Measurements from ENCODE around the gene TEPSIN. TPM values are rescaled to one million over a fixed set of nuclear protein-coding genes. Genes with fewer than 3 reads are reported as not detected.

The TEPSIN gene
- total RNA-seq, 2 experiments from 2014 or later, result 21.7 to 25.9 TPM

DNA sequence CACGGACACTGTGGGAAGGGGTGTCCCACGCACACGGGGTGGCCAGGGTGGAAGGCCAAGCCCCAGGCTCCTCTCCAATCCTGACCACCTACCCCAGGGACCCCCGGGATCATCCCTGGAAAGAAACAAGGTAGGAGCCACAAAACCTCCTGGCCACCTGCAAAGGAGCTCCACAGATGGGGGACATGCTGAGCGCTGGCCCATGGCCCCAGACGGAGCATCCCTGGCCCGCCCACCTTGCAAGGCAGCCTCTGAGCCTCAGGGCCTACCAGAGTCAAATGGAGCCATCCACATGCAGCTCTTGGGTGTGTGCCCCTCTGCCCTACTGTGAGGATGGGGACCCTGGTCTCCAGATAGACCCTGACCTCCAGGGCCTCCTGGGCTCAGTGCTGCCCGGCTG lies 40.0 kb upstream of the TEPSIN start:
- H3K27ac Mint-ChIP-seq, result no peak overlapping the region
- CTCF ChIA-PET, result no interaction called here
- no peaks in the 10 kb centered on the region for H3K27me3 Mint-ChIP-seq (ENCODE audit: low read depth)
- no peaks in the 10 kb centered on the region for H3K4me1 Mint-ChIP-seq (ENCODE audit: low read depth)
- intact Hi-C loops (cut with micrococcal nuclease), result no loop called here
- no peaks in the 10 kb centered on the region for H3K9me3 Mint-ChIP-seq
- H3K36me3 Mint-ChIP-seq (ENCODE audit: low read depth), result peaks cover 15% of the 10 kb centered on the region
- no peak for DNase-seq
- no peak overlapping the region for H3K4me3 Mint-ChIP-seq

DNA sequence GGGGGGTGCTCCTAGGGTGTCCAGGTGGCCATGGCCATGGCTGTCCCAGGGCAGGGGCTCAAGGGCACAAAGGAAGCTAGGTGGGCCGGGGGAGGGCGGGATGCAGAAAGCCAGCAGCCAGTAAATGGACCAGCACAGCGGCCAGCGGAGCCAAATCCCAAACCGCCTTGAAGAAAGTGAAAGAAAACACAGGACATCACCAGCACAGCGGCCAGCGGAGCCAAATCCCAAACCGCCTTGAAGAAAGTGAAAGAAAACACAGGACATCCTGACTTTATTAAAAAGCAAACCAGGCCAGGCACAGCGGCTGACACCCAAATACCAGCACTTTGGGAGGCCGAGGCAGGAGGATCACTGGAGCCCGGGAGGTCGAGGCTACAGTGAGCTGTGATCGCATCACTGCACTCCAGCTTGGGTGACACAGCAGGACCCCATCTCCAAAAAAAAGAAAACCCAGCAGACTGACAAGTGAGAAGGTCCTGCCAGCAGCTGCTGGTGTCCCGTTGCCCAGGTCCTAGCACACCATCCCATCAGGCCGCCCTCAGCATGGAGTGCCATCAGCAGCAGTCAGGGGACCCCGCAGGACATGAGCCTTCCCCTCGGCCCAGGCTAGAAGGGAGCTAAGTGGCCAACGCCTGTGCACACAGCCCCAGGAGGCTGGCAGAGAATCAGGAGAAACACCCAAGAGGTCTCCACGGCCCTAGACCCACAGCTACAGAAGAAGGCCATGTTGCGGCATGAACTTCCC lies 39.3 kb upstream of the TEPSIN start:
- no peak for DNase-seq
- Mint-ChIP-seq H3K9me3 (no peaks in the 10 kb centered on the region), H3K27ac (no peak overlapping the region), H3K4me1 (ENCODE audit: low read depth) (peaks cover 2% of the 10 kb centered on the region), H3K36me3 (ENCODE audit: low read depth) (peaks cover 21% of the 10 kb centered on the region), H3K4me3 (no peak overlapping the region), H3K27me3 (ENCODE audit: low read depth) (no peaks in the 10 kb centered on the region)
- intact Hi-C loops (cut with micrococcal nuclease), result no loop called here
- CTCF ChIA-PET, result no interaction called here

DNA sequence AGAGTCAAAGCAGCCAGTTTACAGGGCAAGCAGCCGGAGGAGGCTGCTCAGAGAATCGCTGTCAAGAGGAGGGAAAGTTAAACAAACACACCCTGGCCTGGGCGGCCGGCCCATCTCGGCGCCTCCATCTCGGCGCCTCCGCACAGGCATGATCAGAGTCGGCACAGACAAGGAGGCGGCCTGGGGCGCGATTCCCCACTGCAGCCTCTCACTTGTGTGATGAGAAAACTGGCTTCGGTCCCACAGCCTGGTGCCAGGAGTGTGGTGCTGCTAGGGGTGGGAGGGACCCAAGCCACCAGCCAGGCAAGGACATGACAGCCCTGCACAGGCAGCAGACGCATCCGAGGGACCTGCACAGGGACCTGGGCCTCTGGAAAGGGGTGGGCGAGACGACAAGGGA lies 38.6 kb upstream of the TEPSIN start:
- no peak for DNase-seq
- intact Hi-C loops (cut with micrococcal nuclease), result no loop called here
- Mint-ChIP-seq H3K36me3 (ENCODE audit: low read depth) (peaks cover 23% of the 10 kb centered on the region), H3K27me3 (ENCODE audit: low read depth) (no peaks in the 10 kb centered on the region), H3K9me3 (no peaks in the 10 kb centered on the region), H3K4me1 (ENCODE audit: low read depth) (peaks cover 8% of the 10 kb centered on the region), H3K4me3 (no peak overlapping the region), H3K27ac (no peak overlapping the region)
- CTCF ChIA-PET, result no interaction called here

DNA sequence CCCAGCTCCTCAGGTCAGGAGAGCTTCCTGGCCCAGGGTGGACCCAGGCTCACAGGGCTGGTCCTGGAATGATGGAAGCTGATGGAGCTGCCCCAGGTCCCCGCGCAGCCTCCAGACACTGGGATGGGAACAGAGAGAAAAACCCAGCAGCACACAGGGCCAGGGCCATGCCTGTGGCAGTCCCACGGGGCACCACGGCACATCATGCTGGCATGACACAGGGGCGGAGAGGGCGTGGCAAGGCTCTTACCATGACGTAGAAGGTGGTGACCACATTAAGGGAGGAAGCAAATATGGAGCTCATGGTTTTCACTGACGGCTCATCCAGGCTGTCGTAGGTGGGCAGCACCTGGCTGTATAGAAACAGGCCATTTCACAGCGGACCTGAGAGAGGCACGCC lies 37.9 kb upstream of the TEPSIN start:
- Mint-ChIP-seq H3K4me1 (ENCODE audit: low read depth) (peaks cover 8% of the 10 kb centered on the region), H3K27me3 (ENCODE audit: low read depth) (no peaks in the 10 kb centered on the region), H3K9me3 (no peaks in the 10 kb centered on the region), H3K27ac (no peak overlapping the region), H3K36me3 (ENCODE audit: low read depth) (peaks cover 24% of the 10 kb centered on the region), H3K4me3 (no peak overlapping the region)
- no peak for DNase-seq
- intact Hi-C loops (cut with micrococcal nuclease), result no loop called here
- CTCF ChIA-PET, result no interaction called here

DNA sequence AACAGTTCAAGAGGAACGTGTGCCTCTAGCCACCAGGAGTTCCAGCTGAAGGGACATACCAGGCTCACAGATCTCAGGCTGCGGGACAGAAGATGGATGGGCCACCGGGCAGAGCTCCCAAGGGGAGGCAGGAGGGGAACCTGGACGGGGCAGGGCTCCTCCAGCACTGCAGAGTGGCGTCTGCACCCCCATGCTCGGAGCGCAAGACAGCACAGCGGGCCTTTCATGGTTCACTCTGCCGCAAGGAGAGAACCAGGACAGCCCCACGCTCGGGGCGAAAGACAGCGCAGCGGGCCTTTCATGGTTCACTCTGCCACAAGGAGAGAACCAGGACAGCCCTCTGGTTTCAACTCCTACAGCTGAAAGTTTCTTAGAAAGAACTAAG lies 35.6 kb upstream of the TEPSIN start:
- Mint-ChIP-seq H3K4me1 (ENCODE audit: low read depth) (peaks cover 8% of the 10 kb centered on the region), H3K36me3 (ENCODE audit: low read depth) (peaks cover 29% of the 10 kb centered on the region), H3K27ac (no peak overlapping the region), H3K27me3 (ENCODE audit: low read depth) (no peaks in the 10 kb centered on the region), H3K9me3 (no peaks in the 10 kb centered on the region), H3K4me3 (no peak overlapping the region)
- intact Hi-C loops (cut with micrococcal nuclease), result no loop called here
- CTCF ChIA-PET, result no interaction called here
- DNase-seq, result no peak

DNA sequence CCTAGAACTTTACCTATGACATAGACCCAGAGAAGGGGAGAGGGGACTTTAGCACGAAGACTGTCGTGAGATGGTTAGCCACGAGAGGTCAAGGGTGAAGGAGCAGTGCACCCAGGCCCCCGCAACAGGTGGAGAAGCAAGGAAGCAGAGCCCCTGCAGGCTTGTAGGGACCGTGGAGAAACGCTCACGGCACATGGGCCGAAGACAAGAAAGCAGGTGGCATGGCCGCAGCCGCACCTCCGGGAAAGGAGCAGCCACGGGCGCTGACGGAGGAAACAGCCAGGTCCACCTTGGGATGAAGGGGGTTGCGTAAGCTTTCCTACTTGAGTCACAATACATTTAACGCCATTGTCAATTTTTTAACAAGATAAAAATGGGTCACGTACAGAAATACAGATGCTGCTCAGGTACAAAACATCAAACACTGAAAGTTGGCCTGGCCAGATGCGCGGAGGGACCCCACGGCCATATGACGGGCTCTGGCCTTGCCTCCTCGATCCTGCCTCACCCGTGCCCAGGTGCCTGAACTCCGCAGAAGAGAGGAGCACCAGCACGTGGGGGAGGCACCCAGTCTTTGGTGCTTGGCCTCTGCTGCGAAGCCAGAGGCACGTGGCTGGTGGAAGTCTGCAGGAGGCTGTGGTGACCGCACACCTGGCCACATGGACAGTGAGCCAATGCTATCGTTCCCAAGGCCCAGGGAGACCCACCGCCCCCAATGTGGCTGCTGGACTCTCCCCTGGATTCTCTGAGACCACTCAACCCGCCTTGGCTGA lies 35.0 kb upstream of the TEPSIN start:
- Mint-ChIP-seq H3K4me3 (no peak overlapping the region), H3K9me3 (no peaks in the 10 kb centered on the region), H3K27me3 (ENCODE audit: low read depth) (no peaks in the 10 kb centered on the region), H3K27ac (no peak overlapping the region), H3K36me3 (ENCODE audit: low read depth) (peaks cover 29% of the 10 kb centered on the region), H3K4me1 (ENCODE audit: low read depth) (peaks cover 8% of the 10 kb centered on the region)
- no peak for DNase-seq
- intact Hi-C loops (cut with micrococcal nuclease), result no loop called here
- CTCF ChIA-PET, result no interaction called here

DNA sequence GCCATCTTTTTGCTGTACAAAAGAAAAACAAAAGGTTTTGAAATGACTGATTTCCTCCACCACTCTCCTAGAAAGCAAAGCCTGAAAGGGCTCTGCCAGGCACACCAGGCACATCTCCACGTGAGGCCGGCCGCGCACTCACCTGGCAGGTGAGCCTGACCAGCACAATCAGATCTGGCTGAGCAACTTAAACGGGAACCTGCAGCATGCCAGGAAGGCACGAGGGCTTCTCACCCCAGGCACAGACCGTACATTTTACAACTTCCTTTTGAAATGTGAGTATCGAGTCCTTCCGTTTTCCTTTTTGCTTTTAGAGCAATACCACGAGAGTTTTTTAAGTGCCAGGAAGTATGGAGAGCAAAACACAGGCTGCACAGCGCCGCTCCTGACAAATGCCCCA lies 33.8 kb upstream of the TEPSIN start:
- Mint-ChIP-seq H3K4me3 (no peak overlapping the region), H3K4me1 (ENCODE audit: low read depth) (peaks cover 8% of the 10 kb centered on the region), H3K27me3 (ENCODE audit: low read depth) (no peaks in the 10 kb centered on the region), H3K36me3 (ENCODE audit: low read depth) (peaks cover 28% of the 10 kb centered on the region), H3K9me3 (no peaks in the 10 kb centered on the region), H3K27ac (peak overlapping the region; percentile 44)
- DNase-seq, result no peak
- CTCF ChIA-PET, result no interaction called here
- intact Hi-C loops (cut with micrococcal nuclease), result no loop called here

DNA sequence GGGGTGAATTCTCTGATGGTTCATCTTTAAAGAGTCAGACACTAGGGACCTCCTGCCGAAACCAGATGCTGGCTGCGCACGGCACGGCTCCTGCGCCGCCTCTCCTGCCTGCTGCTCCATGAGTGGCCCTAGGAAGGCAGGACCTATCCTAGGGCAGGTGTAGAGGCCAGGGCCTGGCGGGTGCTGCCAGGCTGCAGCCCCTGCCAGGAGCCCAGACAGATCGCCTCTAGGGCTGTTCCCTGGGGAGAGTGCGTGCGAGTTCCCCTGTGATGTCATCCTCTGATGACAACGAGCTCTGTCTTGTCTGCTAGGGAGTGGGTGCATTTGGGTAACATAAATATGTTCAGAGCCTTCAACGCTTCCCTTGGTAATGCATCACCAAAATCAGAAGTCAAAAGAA lies 32.4 kb upstream of the TEPSIN start:
- H3K4me1 Mint-ChIP-seq (ENCODE audit: low read depth), result peaks cover 11% of the 10 kb centered on the region
- no peak for DNase-seq
- peaks cover 25% of the 10 kb centered on the region for H3K36me3 Mint-ChIP-seq (ENCODE audit: low read depth)
- H3K9me3 Mint-ChIP-seq, result no peaks in the 10 kb centered on the region
- intact Hi-C loops (cut with micrococcal nuclease), result no loop called here
- H3K4me3 Mint-ChIP-seq, result no peak overlapping the region
- no peak overlapping the region for H3K27ac Mint-ChIP-seq
- H3K27me3 Mint-ChIP-seq (ENCODE audit: low read depth), result no peaks in the 10 kb centered on the region
- CTCF ChIA-PET, result no interaction called here

DNA sequence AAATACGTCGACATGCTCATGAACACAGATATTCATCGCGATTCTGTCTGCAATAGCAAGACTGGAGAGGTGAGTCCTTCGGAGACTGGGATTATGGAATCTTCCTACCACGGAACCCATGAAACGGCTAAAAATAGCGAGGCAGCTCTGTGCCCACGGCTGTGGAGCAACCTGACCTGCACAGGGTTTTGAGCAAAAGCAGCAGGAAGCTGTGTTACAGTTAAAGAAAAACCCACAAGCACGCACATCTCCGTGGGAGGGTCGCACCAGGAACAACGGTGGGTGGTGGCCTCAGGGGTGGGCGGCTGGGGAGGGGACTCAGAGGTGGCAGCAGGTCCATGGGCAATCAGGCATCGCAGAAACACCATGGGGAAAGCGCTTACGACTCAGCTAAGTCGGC lies 31.4 kb upstream of the TEPSIN start:
- H3K36me3 Mint-ChIP-seq (ENCODE audit: low read depth), result peaks cover 24% of the 10 kb centered on the region
- H3K27me3 Mint-ChIP-seq (ENCODE audit: low read depth), result no peaks in the 10 kb centered on the region
- CTCF ChIA-PET, result no interaction called here
- H3K4me3 Mint-ChIP-seq, result no peak overlapping the region
- H3K4me1 Mint-ChIP-seq (ENCODE audit: low read depth), result peaks cover 11% of the 10 kb centered on the region
- DNase-seq, result no peak
- H3K9me3 Mint-ChIP-seq, result no peaks in the 10 kb centered on the region
- intact Hi-C loops (cut with micrococcal nuclease), result no loop called here
- H3K27ac Mint-ChIP-seq, result no peak overlapping the region

DNA sequence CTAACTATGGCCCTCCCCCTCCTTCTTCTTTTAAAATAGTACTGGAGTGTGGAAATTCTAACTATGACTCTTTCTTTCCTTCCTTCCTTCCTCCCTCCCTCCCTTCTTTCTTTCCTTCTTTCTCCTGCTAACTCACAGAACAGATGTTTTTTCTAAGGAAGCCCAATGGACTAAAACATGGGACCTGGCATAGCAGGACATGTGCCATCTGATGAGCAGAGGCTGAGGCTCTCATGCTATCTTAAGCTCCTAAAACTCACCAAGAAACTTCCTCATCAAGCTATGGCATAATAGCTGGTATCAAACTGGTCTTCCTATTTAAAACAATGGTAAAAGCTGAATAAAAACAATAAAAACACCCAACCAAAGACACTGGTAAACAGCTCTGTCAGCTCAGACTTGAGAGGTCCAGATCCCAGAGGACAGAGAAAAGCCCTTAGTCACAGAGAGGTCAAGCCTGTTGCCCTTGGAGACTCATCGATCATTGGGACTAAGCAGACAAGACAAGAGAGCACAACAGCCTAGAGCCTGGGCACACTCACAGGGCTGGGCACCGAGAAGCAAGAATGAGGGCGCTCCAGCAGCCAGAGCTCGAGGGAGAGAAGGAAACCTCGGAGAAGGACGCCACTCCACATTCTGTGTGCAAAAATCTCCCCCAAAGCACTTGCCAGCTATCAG lies 28.7 kb upstream of the TEPSIN start:
- CTCF ChIA-PET, result interaction anchor here (0.6 kb wide), 1 partner anchor 9 kb away, joined by 3 read pairs; no protein-coding TSS in a partner anchor
- intact Hi-C loops (cut with micrococcal nuclease), result no loop called here

DNA sequence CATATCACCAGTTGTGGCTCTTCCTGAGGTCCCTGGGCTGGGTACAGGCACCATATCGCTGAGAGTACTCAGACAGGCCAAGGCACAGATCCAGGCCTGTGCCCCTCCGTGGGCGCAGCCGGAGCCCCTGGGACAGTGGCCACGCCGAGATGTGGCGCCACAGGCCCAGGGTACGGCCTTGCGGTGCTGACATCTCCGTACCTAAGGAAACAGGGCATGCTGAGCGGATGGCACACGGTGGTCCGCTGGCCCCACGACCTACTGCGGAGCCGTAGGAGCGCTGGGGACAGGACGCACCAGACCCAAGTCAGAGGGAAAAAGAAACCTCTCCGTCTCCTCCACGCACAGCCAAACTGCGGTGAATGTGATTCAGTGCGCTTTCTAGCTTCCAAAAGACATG lies 26.7 kb upstream of the TEPSIN start:
- peaks cover 9% of the 10 kb centered on the region for H3K36me3 Mint-ChIP-seq (ENCODE audit: low read depth)
- no peak for DNase-seq
- no peak overlapping the region for H3K4me3 Mint-ChIP-seq
- peaks cover 3% of the 10 kb centered on the region for H3K4me1 Mint-ChIP-seq (ENCODE audit: low read depth)
- H3K27me3 Mint-ChIP-seq (ENCODE audit: low read depth), result no peaks in the 10 kb centered on the region
- no peaks in the 10 kb centered on the region for H3K9me3 Mint-ChIP-seq
- CTCF ChIA-PET, result no interaction called here
- intact Hi-C loops (cut with micrococcal nuclease), result no loop called here
- H3K27ac Mint-ChIP-seq, result no peak overlapping the region

More for the DNA sequence above, 28.7 kb upstream of the TEPSIN start:
- Mint-ChIP-seq H3K4me3 (no peak overlapping the region), H3K27ac (no peak overlapping the region), H3K9me3 (no peaks in the 10 kb centered on the region), H3K36me3 (ENCODE audit: low read depth) (peaks cover 16% of the 10 kb centered on the region), H3K4me1 (ENCODE audit: low read depth) (peaks cover 4% of the 10 kb centered on the region), H3K27me3 (ENCODE audit: low read depth) (no peaks in the 10 kb centered on the region)
- no peak for DNase-seq

DNA sequence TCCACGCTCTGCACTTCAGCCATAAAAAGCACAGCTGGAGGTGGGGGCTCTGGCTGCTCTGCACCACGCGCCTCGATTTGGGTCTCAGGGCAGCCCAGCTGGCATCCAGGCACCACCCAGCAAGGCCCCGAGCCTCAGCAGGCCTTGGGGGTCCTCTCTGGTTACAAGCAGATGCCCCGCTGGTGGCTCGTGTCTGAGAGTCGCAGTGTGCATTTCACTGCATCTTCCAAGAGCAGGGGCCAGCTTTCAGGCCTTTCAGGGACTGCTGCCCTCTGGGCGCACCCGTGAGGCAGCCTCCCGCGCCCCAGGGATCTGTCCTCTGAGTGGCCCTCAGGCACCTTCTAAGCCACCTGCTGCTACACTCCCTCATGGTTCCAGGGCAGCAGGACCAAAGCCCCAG lies 25.8 kb upstream of the TEPSIN start:
- Mint-ChIP-seq H3K4me1 (ENCODE audit: low read depth) (peaks cover 3% of the 10 kb centered on the region), H3K36me3 (ENCODE audit: low read depth) (peaks cover 4% of the 10 kb centered on the region), H3K4me3 (no peak overlapping the region), H3K9me3 (no peaks in the 10 kb centered on the region), H3K27ac (no peak overlapping the region), H3K27me3 (ENCODE audit: low read depth) (no peaks in the 10 kb centered on the region)
- DNase-seq, result no peak
- intact Hi-C loops (cut with micrococcal nuclease), result no loop called here
- CTCF ChIA-PET, result no interaction called here
